IMR-90 (cell line): ENCODE data around the gene TRPM3. TPM values are rescaled to one million over a fixed set of nuclear protein-coding genes. Genes with fewer than 3 reads are reported as not detected.

Source experiments
- ATAC-seq: fragments of 200-7000 bp; cut with Tn5 transposase; 2 replicates; pipeline ENCODE4 v1.9.1; 2020; ENCODE audit warnings: low read depth, mild to moderate bottlenecking, moderate library complexity
- BruUV-seq: library from RNA; stranded (reverse); fragments of 400-500 nt; replicated peaks from 2 replicates; lab custom pipeline; 2021; lab: Mats Ljungman, UMichigan
- CTCF ChIA-PET: fragments of 300-600 bp; formaldehyde crosslinking; extraction: SDS; loops from one replicate; lab custom pipeline; 2021; ENCODE audit warnings: antibody characterized with exemption; lab: Yijun Ruan, JAX
- POLR2A ChIA-PET: fragments of 300-600 bp; sonication (Branson Sonifier 250); formaldehyde crosslinking; loops from one replicate; lab custom pipeline; 2022; ENCODE audit warnings: antibody characterized with exemption; ENCODE audit not compliant: unreplicated experiment; lab: Charles Lee
- DNase-seq: peaks from one replicate; pipeline ENCODE4 v3.0.0; 2013
- H2AFZ ChIP-seq: replicated peaks from 2 replicates; pipeline ENCODE3; 2013; ENCODE audit warnings: low read length, mild to moderate bottlenecking; ENCODE audit not compliant: poor library complexity
- H2AK5ac ChIP-seq: 2 replicates; pipeline ENCODE4 v1.6.1; 2013; ENCODE audit warnings: low read depth, low read length, inconsistent platforms
- H2AK9ac ChIP-seq: replicated peaks from 2 replicates; pipeline ENCODE3; 2013; ENCODE audit warnings: mild to moderate bottlenecking, low read depth, low read length, moderate library complexity; ENCODE audit not compliant: poor library complexity
- H2BK120ac ChIP-seq: 2 replicates; pipeline ENCODE4 v1.6.1; 2013; ENCODE audit warnings: low read depth, low read length, inconsistent platforms
- H2BK15ac ChIP-seq: 3 replicates; pipeline ENCODE4 v1.6.1; 2013; ENCODE audit warnings: low read depth, low read length, inconsistent platforms
- H2BK20ac ChIP-seq: 2 replicates; pipeline ENCODE4 v1.6.1; 2013; ENCODE audit warnings: low read depth, mild to moderate bottlenecking, inconsistent platforms, low read length, moderate library complexity
- H2BK5ac ChIP-seq: 2 replicates; pipeline ENCODE4 v1.6.1; 2013; ENCODE audit warnings: mild to moderate bottlenecking, low read depth, low read length, inconsistent platforms; ENCODE audit not compliant: poor library complexity, severe bottlenecking
- H3K14ac ChIP-seq: replicated peaks from 2 replicates; pipeline ENCODE4 v1.6.1; 2013; ENCODE audit warnings: low read depth, low read length, inconsistent platforms
- H3K18ac ChIP-seq: 2 replicates; pipeline ENCODE4 v1.6.1; 2013; ENCODE audit warnings: low read depth, low read length, control low read depth
- H3K23ac ChIP-seq: 2 replicates; pipeline ENCODE4 v1.6.1; 2013; ENCODE audit warnings: low read depth, low read length, inconsistent platforms
- H3K27ac ChIP-seq: 2 replicates; pipeline ENCODE4 v1.5.1; 2013; ENCODE audit warnings: mild to moderate bottlenecking, control low read depth, low read length; ENCODE audit not compliant: insufficient read depth
- H3K27me3 ChIP-seq: 2 replicates; pipeline ENCODE4 v1.6.1; 2013; ENCODE audit warnings: low read length; ENCODE audit not compliant: control insufficient read depth, insufficient read depth
- H3K36me3 ChIP-seq: 2 replicates; pipeline ENCODE4 v1.6.1; 2013; ENCODE audit warnings: low read length, mixed read lengths; ENCODE audit not compliant: control insufficient read depth, insufficient read depth
- H3K4ac ChIP-seq: 2 replicates; pipeline ENCODE4 v1.6.1; 2013; ENCODE audit warnings: low read depth, low read length, inconsistent platforms
- H3K4me1 ChIP-seq: 2 replicates; pipeline ENCODE4 v1.6.1; 2013; ENCODE audit warnings: low read length, mixed read lengths; ENCODE audit not compliant: control insufficient read depth, insufficient read depth
- H3K4me2 ChIP-seq: 2 replicates; pipeline ENCODE4 v1.6.1; 2013; ENCODE audit warnings: low read depth, mild to moderate bottlenecking, control low read depth, low read length, moderate library complexity
- H3K4me3 ChIP-seq: 2 replicates; pipeline ENCODE4 v1.5.1; 2013; ENCODE audit warnings: low read depth, mild to moderate bottlenecking, control low read depth, low read length, moderate library complexity; ENCODE audit not compliant: insufficient read depth
- H3K56ac ChIP-seq: 2 replicates; pipeline ENCODE4 v1.6.1; 2013; ENCODE audit warnings: low read length, inconsistent platforms; ENCODE audit not compliant: insufficient read depth; ENCODE audit errors: extremely low read depth
- H3K79me1 ChIP-seq, 2 experiments: 2 replicates each; pipeline ENCODE4 v1.6.1; 2013; ENCODE audit warnings: low read length in 2 of 2, inconsistent platforms in 1 of 2, low read depth in 1 of 2
- H3K9ac ChIP-seq: 2 replicates; pipeline ENCODE4 v1.6.1; 2013; ENCODE audit warnings: low read depth, low read length, control low read depth
- H3K9me1 ChIP-seq: 2 replicates; pipeline ENCODE4 v1.6.1; 2013; ENCODE audit warnings: low read length, inconsistent platforms; ENCODE audit not compliant: insufficient read depth
- H3K9me3 ChIP-seq: 2 replicates; pipeline ENCODE4 v1.6.1; 2013; ENCODE audit warnings: low read length; ENCODE audit not compliant: control insufficient read depth, insufficient read depth
- H4K20me1 ChIP-seq: 2 replicates; pipeline ENCODE4 v1.6.1; 2013; ENCODE audit warnings: low read length, inconsistent platforms; ENCODE audit not compliant: insufficient read depth
- H4K5ac ChIP-seq: 2 replicates; pipeline ENCODE4 v1.6.1; 2013; ENCODE audit warnings: mild to moderate bottlenecking, low read depth, low read length, control low read depth
- H4K8ac ChIP-seq, 2 experiments: 2 replicates each; pipeline ENCODE4 v1.6.1; 2013; ENCODE audit warnings: low read depth in 2 of 2, low read length in 2 of 2, control low read depth in 1 of 2, inconsistent platforms in 1 of 2
- H4K91ac ChIP-seq: 2 replicates; pipeline ENCODE4 v1.6.1; 2013; ENCODE audit warnings: low read depth, low read length, inconsistent platforms; ENCODE audit not compliant: insufficient read depth
- BHLHE40 ChIP-seq: fragments of 150-350 bp; IDR thresholded peaks from 2 replicates; pipeline ENCODE4 v1.6.1; 2016; ENCODE audit warnings: mild to moderate bottlenecking, low read depth, low read length
- CEBPB ChIP-seq: IDR thresholded peaks from 2 replicates; pipeline ENCODE4 v1.6.1; 2012; ENCODE audit warnings: low read depth, low read length, improper control_type of control experiment
- CHD1 ChIP-seq: IDR thresholded peaks from 2 replicates; pipeline ENCODE4 v1.6.1; 2012; ENCODE audit warnings: low read depth, low read length, improper control_type of control experiment
- FOS ChIP-seq: fragments of 150-350 bp; IDR thresholded peaks from 2 replicates; pipeline ENCODE4 v1.6.1; 2016; ENCODE audit warnings: low read depth, low read length
- MAFK ChIP-seq: IDR thresholded peaks from 2 replicates; pipeline ENCODE4 v1.6.1; 2012; ENCODE audit warnings: low read depth, low read length, improper control_type of control experiment
- MAZ ChIP-seq: IDR thresholded peaks from 2 replicates; pipeline ENCODE4 v1.6.1; 2012; ENCODE audit warnings: low read depth, mild to moderate bottlenecking, low read length, improper control_type of control experiment, moderate library complexity, borderline replicate concordance
- MXI1 ChIP-seq: IDR thresholded peaks from 2 replicates; pipeline ENCODE4 v1.6.1; 2012; ENCODE audit warnings: low read depth, mild to moderate bottlenecking, low read length, moderate library complexity, borderline replicate concordance
- NFE2L2 ChIP-seq: fragments of 150-350 bp; IDR thresholded peaks from 2 replicates; pipeline ENCODE4 v1.6.1; 2016; ENCODE audit warnings: low read depth, mild to moderate bottlenecking, low read length
- POLR2A ChIP-seq: IDR thresholded peaks from 2 replicates; pipeline ENCODE4 v1.6.1; 2012; ENCODE audit warnings: mild to moderate bottlenecking, low read depth, low read length
- RAD21 ChIP-seq: IDR thresholded peaks from 2 replicates; pipeline ENCODE4 v1.6.1; 2012; ENCODE audit warnings: low read length, improper control_type of control experiment
- RCOR1 ChIP-seq: IDR thresholded peaks from 2 replicates; pipeline ENCODE4 v1.6.1; 2012; ENCODE audit warnings: mild to moderate bottlenecking, low read length, improper control_type of control experiment; ENCODE audit not compliant: insufficient replicate concordance
- RFX5 ChIP-seq: IDR thresholded peaks from 2 replicates; pipeline ENCODE4 v1.8.0; 2012; ENCODE audit warnings: low read depth, mild to moderate bottlenecking, low read length, moderate library complexity
- SMC3 ChIP-seq: fragments of 150-350 bp; IDR thresholded peaks from 2 replicates; pipeline ENCODE4 v1.6.1; 2016; ENCODE audit warnings: low read depth, mild to moderate bottlenecking, antibody characterized with exemption, low read length, moderate library complexity
- USF2 ChIP-seq: fragments of 150-350 bp; IDR thresholded peaks from 2 replicates; pipeline ENCODE4 v1.6.1; 2017; ENCODE audit warnings: mild to moderate bottlenecking, antibody characterized with exemption, low read length, low read depth
- WGBS, 2 experiments: methylation state at CpG; one replicate each; pipeline versions ENCODE4 v1.1.5 to v1.1.7; 2013; ENCODE audit warnings: missing lambda C conversion rate in 2 of 2; ENCODE audit not compliant: insufficient read length in 1 of 2; ENCODE audit errors: extremely low coverage in 2 of 2; 5-methylcytosine and 5-hydroxymethylcytosine counted together
- dilution Hi-C: fragments of 300-500 bp; cut with HindIII; formaldehyde crosslinking; loops from one replicate; pipeline ENCODE4 v1.14.3; 2018; ENCODE audit warnings: low sequenced_read_pairs; ENCODE audit not compliant: unreplicated experiment
- in situ Hi-C: fragments of 300-500 bp; cut with MboI; formaldehyde crosslinking; loops from 3 replicates; pipeline ENCODE4 v1.14.3; 2019; ENCODE audit warnings: low sequenced_read_pairs, inconsistent platforms, mixed read lengths
- intact Hi-C: fragments of 100-400 bp; cut with micrococcal nuclease; formaldehyde crosslinking; loops from 2 replicates; pipeline ENCODE4 v1.10.0; 2022
- polyA plus RNA-seq, 3 experiments: library from polyadenylated mRNA; depleted of rRNA; stranded (reverse); fragments of >200 nt; gene quantifications; 2 replicates each; pipeline ENCODE4 v1.2.3, GENCODE V29; 2012; ENCODE audit warnings: low replicate concordance in 1 of 3
- total RNA-seq: library from RNA; depleted of rRNA; stranded (reverse); fragments of >200 nt; gene quantifications from 2 replicates; pipeline ENCODE4 v1.2.3, GENCODE V29; 2012
- TF ChIP-seq, protein P1 (sequence below): conservative IDR thresholded peaks from 2 replicates; pipeline ENCODE4 v1.5.1; 2012; ENCODE audit warnings: mild to moderate bottlenecking, low read depth, low read length, improper control_type of control experiment
- TF ChIP-seq, protein P2 (sequence below): fragments of 150-350 bp; IDR thresholded peaks from 2 replicates; pipeline ENCODE4 v1.6.1; 2016; ENCODE audit warnings: low read depth, mild to moderate bottlenecking, low read length, moderate library complexity, borderline replicate concordance

The TRPM3 gene
- total and polyA plus RNA-seq, 2 of the 4 experiments (the other 2 are of a cell fraction), result not detected

- Histone ChIP-seq H3K9me3 (no peaks in the 10 kb centered on the region), H3K27ac (no peak overlapping the region), H3K4me3 (no peak overlapping the region), H3K27me3 (peaks cover 6% of the 10 kb centered on the region), H3K14ac (no peak overlapping the region), H3K23ac (no peak overlapping the region), H3K36me3 (no peaks in the 10 kb centered on the region), H3K9ac (no peak overlapping the region), H4K8ac (no peak overlapping the region), H4K91ac (no peak overlapping the region), H4K20me1 (no peaks in the 10 kb centered on the region), H3K18ac (no peak overlapping the region), H3K56ac (no peak overlapping the region), H2BK120ac (no peak overlapping the region), H2BK20ac (no peak overlapping the region), H2AK5ac (no peak overlapping the region), H2BK15ac (no peak overlapping the region), H3K4me2 (no peak overlapping the region), H3K9me1 (no peaks in the 10 kb centered on the region), H2BK5ac (no peak overlapping the region), H2AFZ (no peak overlapping the region), H3K79me1 (no peaks in the 10 kb centered on the region), H4K5ac (no peak overlapping the region), H2AK9ac (no peak overlapping the region), H3K4ac (no peak overlapping the region), H3K4me1 (no peaks in the 10 kb centered on the region)
- intact Hi-C loops, result no loop called here
- no peak for DNase-seq
- CTCF ChIA-PET, result no interaction called here
- no peak for TF ChIP-seq FOS
- TF ChIP-seq MXI1, result no peak
- TF ChIP-seq RFX5, result no peak
- no peak for TF ChIP-seq CHD1
- TF ChIP-seq CEBPB, result no peak
- TF ChIP-seq RCOR1, result no peak
- no peak for TF ChIP-seq NFE2L2
- no peak for TF ChIP-seq SMC3
- TF ChIP-seq, protein P1, sequence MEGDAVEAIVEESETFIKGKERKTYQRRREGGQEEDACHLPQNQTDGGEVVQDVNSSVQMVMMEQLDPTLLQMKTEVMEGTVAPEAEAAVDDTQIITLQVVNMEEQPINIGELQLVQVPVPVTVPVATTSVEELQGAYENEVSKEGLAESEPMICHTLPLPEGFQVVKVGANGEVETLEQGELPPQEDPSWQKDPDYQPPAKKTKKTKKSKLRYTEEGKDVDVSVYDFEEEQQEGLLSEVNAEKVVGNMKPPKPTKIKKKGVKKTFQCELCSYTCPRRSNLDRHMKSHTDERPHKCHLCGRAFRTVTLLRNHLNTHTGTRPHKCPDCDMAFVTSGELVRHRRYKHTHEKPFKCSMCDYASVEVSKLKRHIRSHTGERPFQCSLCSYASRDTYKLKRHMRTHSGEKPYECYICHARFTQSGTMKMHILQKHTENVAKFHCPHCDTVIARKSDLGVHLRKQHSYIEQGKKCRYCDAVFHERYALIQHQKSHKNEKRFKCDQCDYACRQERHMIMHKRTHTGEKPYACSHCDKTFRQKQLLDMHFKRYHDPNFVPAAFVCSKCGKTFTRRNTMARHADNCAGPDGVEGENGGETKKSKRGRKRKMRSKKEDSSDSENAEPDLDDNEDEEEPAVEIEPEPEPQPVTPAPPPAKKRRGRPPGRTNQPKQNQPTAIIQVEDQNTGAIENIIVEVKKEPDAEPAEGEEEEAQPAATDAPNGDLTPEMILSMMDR, result no peak
- TF ChIP-seq BHLHE40, result no peak
- TF ChIP-seq MAFK, result no peak
- TF ChIP-seq POLR2A, result no peak
- no peak for TF ChIP-seq MAZ
- no peak for TF ChIP-seq RAD21
- TF ChIP-seq, protein P2, sequence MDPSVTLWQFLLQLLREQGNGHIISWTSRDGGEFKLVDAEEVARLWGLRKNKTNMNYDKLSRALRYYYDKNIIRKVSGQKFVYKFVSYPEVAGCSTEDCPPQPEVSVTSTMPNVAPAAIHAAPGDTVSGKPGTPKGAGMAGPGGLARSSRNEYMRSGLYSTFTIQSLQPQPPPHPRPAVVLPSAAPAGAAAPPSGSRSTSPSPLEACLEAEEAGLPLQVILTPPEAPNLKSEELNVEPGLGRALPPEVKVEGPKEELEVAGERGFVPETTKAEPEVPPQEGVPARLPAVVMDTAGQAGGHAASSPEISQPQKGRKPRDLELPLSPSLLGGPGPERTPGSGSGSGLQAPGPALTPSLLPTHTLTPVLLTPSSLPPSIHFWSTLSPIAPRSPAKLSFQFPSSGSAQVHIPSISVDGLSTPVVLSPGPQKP, result no peak
- TF ChIP-seq USF2, result no peak
- in situ Hi-C loops, result no loop called here
- no TSS peak for BruUV-seq
- dilution Hi-C loops, result no loop called here
- POLR2A ChIA-PET, result no interaction called here
- no CpG with 5 or more reads among the region's 1 CpG for WGBS, 2 experiments
- no peak for ATAC-seq
These were observed 232.9 kb downstream of the TRPM3 start for GRCh38 chr9:70888471-70888870.
